HG03280 (cell line): ENCODE measurements around the gene ZNF326.
"Not testable (repeated sequence)": the region's sequence is repeated elsewhere in the genome, so short reads cannot be mapped to it uniquely, and the experiment has no call there.

ENCODE experiments used
- ATAC-seq: cut with Tn5 transposase; IDR thresholded peaks from one replicate; pipeline ENCODE4 v1.9.1; 2021; ENCODE audit warnings: mild to moderate bottlenecking, moderate library complexity; ENCODE audit not compliant: unreplicated experiment

Gene ZNF326

DNA sequence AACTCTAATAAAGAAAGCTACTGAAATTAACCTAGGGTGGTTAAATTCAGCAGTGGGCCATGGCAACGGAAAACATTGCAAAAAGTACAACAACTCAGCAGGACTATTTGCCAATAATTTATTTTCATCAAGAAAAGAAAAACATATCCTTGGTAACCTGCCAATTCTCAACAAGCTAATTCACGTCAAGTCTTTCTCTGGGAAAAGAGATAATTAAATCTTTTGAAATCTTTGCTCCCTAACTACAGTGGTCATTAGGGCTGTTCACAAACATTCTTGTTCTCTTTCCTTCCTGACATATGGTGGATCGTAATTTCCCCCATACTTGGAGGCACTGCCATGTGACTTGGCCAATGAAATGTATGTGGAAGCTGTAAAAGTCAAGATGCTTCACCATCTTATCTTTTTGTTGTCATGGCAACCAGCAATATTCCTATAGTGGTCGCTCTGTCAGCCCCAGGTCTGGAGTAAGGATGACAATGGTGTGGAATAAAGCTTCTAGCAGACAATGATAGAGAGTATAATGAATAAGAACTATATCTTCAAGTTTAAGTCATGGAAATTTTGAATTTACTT is 29.6 kb upstream of the ZNF326 start:
- no peak for ATAC-seq

DNA sequence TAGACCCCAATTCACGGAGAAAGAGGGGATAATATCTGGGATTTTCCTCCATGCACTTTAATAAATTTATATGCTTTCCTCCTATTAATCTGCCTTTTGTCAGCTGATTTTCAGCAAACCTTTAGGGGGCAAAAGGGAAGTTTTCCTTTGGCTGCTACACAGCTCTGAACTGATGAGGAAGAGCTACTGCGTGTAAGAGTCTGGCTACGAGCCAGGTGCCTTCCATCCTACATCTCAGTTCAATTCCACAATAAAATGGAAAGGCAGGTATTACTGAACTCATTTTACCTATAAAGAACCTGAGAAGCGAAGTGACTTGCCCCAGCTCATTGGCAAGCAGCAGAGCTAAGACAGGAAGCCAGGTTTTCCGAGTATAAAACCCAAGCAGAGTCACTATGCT is 28.3 kb upstream of the ZNF326 start:
- ATAC-seq, result no peak

DNA sequence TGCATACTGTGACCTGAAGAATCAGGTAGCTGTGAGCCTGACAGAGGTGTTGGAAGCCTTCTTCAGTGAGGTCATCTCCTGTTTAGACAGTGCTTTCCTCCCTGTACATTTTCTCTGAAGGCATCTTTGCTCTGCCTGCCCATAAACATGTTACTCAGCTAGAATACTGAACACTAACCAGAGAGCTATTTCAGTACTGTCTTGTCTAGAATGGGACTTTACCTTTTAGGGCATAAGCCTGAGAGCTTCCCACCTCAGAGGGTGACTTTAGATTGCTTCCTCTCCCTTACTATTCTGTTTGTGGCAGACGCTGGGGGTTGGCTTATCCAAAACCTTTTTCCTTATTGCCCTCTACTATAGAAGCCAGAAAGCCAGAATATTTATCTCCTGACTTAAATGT is 23.3 kb upstream of the ZNF326 start:
- no peak for ATAC-seq

DNA sequence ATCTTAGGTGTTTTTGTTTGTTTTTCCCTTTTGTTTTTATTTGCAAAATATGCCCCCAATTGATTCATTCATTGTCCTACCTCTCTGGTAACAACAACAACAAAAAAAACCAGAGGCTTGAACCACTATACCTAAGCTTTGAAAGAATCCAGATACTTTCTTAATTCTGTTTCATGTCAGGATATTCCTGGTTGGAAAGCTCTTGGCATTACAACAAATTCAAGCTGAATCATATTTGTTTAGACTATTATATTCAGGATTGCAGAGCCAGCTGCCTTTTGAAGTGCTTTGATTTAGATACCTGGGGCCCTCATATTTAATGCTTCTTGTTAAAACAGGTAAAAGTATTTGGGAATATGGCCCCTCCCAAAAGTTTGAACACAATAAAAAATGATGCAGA is 22.9 kb upstream of the ZNF326 start:
- ATAC-seq, result no peak

DNA sequence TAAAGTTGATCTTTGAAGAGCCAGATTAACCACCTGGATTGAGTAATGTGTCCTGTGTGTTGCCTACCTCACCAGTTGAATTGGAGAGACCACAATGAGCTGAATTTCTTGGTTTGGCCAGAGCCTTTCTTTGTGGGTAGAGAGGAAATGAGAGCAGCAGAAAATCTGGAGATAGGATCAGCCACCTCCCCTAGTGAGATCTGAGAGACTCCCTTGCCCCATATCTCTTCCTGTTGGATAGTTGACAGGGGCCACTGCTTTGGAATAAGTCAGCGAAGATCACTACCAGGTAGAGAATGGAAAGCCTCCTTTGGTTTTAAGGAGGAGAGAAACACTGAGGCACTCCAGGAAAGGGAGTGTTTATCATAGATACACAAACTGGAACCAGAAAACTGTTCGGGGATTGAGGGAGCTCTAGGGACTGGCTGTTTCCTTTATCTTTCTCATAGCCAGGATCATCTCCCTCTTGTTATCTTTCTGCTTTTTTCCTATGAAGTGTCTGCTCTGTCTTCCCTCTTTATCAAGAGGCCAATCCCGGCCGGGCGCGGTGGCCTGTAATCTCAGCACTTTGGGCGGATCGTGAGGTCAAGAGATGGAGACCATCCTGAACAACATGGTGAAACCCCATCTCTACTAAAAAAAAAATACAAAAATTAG is 21.3 kb upstream of the ZNF326 start:
- ATAC-seq, result no peak

DNA sequence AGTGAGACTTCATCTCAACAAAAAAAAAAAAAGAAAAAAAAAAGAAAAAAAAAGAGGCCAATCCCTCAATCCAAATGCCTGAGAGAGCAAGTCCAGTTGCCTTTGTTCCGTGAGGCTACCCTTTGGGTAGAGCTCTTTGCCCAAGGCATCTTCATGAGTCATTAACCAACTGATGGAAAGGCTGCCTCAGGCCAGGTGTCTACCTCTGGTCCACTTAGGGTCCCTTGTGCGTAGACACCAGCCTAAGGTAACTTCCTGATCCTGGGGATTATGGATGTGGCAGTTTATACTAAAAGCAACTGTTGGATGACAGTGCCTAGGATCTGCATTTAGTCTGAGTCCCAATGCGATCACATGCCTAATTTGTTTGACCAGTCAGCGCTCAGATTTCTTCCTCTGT is 20.7 kb upstream of the ZNF326 start:
- ATAC-seq, result no peak

DNA sequence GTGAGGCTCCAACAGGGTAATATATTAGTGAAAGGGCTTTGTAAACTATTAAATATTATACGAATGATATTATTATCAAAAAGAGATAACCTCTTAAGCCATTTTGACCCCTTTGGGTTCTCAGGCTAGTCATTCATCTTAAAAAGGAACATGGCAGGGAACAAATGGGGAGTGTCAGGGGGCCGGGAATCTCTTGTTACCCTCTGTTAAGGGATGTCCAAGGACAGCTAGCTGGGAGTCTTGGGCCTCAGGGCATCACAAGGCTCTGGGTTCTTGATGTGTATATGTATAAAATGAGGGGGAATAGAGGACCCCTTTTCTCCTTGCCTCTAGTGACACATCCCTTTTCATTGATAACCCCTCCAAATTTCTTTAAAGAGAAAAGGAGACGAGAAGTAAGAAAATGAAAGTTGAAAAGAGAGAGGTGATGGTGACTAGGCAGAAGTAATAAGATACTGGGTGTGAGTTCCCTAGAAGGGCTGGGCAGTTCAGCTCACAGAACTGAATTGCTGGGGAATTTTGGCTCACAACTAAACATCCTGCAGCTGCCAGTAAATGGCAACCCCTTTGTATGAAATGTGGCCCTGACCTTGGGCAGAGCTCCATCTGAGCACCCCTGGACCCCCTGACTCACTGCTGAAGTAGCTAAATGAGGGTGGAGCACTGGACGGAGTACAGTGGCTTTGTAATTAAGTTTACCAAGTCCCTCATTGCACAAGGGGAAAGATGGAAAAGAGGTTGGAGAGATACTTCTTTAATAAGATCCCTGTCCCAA is 20.0 kb upstream of the ZNF326 start:
- ATAC-seq, result no peak

DNA sequence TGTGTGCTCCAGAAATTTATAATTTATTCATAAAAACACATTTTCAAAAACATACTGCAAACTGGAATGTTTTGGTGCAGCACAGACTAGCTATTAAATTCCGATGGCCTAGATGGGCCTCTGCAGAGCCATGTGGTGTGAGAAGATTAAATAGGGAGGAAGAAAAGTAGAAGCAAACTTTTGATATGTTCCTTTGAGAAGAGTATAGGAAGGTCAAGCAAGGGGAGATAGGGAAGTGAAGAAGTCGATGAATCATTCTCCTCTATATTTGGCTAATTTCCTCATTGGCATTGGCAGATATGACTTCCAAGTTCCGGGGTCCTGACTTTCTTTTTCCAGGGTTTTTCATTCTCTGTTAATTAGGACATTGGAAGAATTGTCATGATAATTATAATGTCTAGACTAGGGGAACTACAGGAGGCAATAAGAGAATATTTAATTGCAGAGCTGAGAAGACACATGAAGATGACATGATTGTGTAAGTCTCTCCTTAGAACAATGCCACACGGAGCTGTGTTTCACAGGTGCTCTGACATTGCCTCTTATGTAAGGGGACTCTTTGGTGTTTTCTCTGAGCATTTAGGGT is 19.3 kb upstream of the ZNF326 start:
- ATAC-seq, result no peak

DNA sequence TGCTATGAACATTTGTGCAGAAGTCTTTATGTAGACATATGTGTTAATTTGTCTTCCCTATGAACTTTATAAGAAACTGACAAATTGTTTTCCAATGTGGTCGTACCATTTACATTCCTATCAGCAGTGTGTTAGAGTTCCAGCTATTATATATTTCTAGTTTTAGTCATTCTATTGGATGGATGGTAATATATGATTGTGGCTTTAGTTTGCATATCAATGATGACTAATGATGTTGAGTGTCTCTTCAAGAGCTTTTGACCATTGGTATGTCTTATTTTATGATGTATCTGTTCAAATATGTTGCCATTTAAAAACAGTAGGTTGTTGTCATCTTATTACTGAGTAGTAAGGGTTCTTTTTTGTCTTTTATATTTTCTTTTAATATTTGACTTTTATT is 16.2 kb upstream of the ZNF326 start:
- no peak for ATAC-seq

DNA sequence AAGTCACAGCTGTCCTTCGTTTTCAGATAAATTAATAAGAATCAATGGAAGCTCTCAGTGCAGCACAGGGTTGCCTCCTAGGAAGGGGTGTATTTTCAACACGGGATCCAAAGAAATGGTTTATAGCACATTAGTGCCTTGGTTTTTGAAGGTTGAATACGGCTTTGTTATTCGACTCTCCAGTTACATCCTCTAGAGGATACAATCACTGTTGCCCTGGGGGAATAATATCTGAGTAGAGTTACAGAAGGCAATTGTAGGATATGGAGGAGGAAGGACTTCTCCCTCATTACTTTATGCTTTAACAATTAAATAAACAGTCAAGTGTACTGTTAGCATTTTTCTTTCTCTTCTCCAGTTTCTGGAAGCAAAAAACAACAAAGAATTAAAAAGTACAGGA is 14.3 kb upstream of the ZNF326 start:
- ATAC-seq, result no peak

DNA sequence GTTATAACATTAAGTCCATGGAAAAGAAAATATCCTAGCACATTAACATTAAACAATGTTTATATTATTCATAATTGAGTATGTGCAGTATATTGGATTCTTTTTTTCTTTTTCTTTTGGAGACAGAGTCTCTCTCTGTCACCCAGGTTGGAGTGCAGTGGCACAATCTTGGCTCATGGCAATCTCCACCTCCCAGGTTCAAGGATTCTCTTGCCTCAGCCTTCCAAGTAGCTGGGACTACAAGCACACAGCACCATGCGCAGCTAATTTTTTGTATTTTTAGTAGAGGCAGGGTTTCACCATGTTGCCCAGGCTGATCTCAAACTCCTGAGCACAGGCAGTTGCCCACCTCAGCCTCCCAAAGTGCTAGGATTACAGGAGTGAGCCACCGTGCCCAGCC is 12.1 kb upstream of the ZNF326 start:
- not testable (repeated sequence) for ATAC-seq

DNA sequence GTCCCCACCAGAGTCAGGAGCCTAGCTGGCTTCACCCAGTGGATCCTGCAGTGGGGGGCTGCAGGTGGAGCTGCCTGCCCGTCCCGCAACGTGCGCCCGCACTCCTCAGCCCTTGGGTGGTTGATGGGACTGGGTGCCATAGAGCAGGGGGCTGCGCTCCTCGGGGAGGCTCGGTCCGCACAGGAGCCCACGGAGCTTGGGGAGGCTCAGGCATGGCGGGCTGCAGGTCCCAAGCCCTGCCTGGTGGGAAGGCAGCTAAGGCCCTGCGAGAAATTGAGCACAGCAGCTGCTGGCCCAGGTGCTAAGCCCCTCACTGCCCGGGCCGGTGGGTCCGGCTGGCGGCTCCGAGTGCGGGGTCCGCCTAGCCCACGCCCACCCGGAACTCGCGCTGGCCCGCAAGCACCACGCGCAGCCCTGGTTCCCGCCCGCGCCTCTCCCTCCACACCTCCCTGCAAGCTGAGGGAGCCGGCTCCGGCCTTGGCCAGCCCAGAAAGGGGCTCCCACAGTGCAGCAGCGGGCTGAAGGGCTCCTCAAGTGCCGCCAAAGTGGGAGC is 10.3 kb upstream of the ZNF326 start:
- not testable (repeated sequence) for ATAC-seq

DNA sequence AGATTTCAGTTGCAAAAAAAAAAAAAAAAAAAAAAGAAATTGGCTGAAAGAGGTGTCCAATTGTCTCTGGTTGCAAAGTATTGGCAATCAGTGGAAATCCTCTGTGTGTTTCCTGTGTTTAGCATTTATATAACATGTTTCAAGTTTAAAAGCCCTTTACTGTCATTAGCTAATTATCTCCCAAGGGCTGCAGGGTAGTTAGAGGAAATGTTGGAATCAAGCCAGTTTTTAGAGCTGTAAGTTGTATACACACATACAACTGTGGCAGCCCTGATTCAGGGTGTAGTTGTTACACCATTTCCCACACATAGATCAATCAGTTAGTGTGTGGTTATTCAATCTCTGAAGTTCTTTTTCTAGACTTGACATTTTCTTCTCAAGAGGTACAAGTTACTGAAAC is 8.9 kb upstream of the ZNF326 start:
- no peak for ATAC-seq

DNA sequence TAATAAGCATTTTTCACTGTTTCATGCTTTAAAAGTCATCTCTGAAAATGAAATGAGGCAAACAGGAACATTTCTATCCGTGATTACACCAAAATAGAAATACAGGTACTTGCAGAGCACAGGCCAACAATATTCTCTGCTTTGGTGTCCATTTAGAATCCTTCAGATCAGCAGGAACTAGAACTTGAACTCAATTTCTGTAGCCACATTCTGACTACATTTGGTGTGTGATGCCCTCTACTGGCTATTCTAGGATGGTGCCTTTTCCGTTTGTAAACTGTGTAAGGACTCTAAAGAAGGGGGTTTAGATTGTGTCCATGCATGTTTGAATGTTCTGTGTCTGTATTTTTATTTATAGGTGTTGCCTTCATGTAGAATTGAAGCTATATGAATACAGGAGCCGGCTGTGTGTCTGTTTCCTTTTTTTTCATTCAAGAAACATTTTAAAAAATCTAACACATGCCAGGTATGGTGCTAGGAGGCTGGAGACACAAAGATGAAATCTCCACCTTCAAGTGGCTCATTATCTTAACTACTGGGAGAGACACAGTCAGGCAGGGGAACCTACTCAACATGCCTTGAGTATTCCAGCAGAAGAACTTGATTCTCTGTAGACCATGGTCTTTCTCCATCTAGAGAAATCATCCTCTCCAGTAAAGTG is 7.6 kb upstream of the ZNF326 start:
- ATAC-seq, result peak; percentile 88

DNA sequence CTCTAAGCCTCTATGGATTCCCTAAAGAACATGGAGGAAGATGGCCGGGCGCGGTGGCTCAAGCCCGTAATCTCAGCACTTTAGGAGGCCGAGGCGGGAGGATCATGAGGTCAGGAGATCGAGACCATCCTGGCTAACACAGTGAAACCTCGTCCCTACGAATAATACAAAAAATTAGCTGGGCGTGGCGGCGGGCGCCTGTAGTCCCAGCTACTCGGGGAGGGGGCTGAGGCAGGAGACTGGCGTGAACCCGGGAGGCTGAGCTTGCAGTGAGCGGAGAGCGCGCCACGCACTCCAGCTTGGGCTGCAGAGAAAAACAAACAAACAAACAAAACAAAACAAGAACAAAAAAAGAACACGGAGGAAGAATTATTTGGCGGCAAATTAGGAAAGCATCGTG is 5.8 kb upstream of the ZNF326 start:
- no peak for ATAC-seq

DNA sequence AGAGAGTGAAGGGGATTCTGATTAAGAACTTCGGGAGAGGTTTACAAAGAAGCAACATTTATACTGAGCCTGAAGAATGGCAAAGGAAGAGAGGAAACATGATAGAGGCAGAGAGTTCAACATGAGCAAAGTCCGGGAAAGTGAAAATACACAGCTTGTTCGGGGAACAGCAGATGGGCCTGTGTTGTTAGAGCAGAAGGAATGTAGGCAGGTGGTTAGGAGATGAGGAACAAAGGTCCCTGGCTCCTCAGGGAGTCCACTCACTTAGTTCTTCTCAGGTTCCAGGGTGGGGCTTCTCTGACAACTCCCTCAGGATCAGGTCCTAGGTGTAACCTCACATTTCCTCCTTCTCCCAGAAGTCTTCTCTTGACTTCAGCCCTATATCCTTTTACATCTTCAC is 5.1 kb upstream of the ZNF326 start:
- no peak for ATAC-seq

DNA sequence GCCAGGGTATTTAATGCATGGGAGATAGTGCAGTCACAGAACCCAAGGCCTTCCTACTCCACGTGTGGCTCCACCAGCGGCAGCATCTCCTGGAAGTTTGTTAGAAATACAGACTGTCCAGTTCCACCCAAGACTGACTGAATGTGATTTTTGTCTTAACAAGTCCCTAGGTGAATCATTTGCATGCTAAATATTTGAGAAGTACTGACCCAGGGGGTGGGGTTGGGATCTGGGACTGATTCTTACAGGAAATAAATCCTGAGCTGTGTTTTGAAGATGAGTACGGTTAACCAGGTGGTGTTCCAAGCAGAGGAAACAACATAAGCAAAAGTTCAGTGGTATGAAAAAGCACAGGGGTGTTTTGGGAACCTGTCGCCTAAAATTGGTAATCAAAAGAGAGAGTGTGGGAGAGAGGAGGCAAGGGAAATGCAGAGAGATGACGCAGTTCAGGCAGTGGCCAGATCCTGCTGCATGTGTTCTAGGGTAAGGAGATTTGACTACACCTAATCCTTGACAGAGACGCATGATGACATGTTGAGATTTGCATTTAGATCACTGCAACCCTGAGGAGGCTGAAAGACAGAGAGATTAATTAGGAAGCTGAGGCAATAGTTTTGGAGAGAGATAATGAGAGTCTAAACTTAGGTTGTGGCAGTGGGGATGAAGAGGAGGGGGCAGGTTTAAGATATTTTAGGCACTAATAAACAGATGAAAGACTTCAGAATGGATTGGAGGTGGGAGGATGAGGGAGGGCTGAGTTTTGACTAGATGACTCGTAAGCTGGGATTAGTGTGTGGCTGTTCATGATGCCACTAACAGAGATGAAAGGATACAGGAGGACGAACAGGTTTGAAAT is 3.7 kb upstream of the ZNF326 start:
- no peak for ATAC-seq

DNA sequence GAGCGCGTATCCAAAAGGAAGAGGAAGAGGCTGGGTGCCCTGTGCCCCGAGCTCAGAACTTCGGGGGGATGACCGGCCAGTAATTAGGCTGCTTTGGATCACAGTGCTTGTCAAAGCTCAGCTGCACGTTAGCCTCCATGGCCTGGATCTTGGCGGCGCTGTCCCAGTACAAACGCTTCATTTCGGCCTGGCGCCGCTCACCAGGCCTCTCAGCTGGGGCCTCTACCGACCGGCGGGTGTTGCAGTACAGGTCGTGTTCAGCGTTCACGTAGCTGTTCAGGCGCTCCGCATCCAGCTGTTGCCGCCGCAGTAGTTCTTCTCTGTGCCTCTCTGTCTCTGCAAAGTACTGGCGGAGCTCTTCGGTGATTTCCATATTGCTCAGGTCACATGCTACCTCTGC is 1.4 kb upstream of the ZNF326 start:
- no peak for ATAC-seq

DNA sequence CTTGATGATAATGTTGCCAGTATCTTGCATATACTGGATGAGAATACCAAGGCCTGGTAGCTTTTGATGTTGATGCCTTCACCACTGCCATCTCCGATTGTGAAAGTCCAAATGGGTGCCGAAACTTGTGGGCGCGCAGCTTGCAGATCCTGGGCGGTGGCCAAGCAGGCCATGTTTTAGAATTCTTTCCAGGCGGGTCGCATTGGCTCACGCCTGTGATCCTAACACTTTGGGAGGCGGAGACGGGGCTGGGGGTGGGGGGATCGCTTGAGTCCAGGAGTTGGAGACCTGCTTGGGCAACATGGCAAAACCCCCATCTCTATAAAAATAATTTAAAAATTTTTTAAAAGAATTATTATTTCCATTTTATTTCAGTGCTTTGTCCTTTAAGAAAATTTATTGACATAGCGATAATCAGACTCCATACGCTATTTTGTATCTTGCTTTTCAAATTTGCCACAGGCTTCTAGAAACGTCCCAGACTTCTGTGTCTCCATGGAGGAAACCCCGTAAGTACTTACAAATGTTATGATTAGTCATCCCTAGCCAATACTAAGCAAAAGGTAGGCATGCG is 592 bp upstream of the ZNF326 start:
- no peak for ATAC-seq
